Esophagus squamous epithelium (tissue), 5 donors: Measurements from ENCODE around the gene PRKX. TPM values are rescaled to one million over a fixed set of nuclear protein-coding genes. Genes with fewer than 3 reads are reported as not detected.
"Not testable (repeated sequence)": the region's sequence is repeated elsewhere in the genome, so short reads cannot be mapped to it uniquely, and the experiment has no call there.

ENCODE experiments used
- DNase-seq: peaks from one replicate; lab custom pipeline; 2025; lab: John Stamatoyannopoulos, UW
- H3K27ac ChIP-seq, 4 donors: fragments of 200-600 bp; sonication (generic); one replicate each; pipeline ENCODE4 v1.5.1; 2016 to 2019; ENCODE audit warnings: mild to moderate bottlenecking in 1 of 4
- H3K27me3 ChIP-seq, 4 donors: fragments of 200-600 bp; sonication (generic); 1 replicate in 3 of 4; 2 replicates in 1 of 4; pipeline versions ENCODE4 v1.5.1 to v1.6.0; 2017 to 2021; ENCODE audit warnings: antibody characterized with exemption in 1 of 4
- H3K36me3 ChIP-seq, 3 donors: fragments of 200-600 bp; sonication (generic); one replicate each; pipeline ENCODE4 v1.5.1; 2016 to 2019
- H3K4me1 ChIP-seq, 3 donors: fragments of 200-600 bp; sonication (generic); one replicate each; pipeline ENCODE4 v1.5.1; 2017 to 2019
- H3K4me3 ChIP-seq, 4 donors: fragments of 200-600 bp; sonication (generic); 1 replicate in 3 of 4; 2 replicates in 1 of 4; pipeline ENCODE4 v1.5.1; 2016 to 2019; ENCODE audit warnings: mild to moderate bottlenecking in 2 of 4, moderate library complexity in 1 of 4
- H3K9me3 ChIP-seq, 3 donors: fragments of 200-600 bp; sonication (generic); one replicate each; pipeline ENCODE4 v1.5.1; 2016 to 2019
- CTCF ChIP-seq, 6 experiments: fragments of 450-650 bp in 4 of 6; fragments of 200-600 bp in 2 of 6; sonication (generic) in 2 of 6; IDR thresholded peaks; one replicate each; pipeline ENCODE4 v1.5.1; 2016 to 2019; ENCODE audit warnings: antibody characterized with exemption in 6 of 6, mild to moderate bottlenecking in 4 of 6, moderate library complexity in 4 of 6
- POLR2A ChIP-seq, 4 donors: fragments of 450-650 bp; IDR thresholded peaks; one replicate each; pipeline ENCODE4 v1.6.1; 2017; ENCODE audit warnings: antibody characterized with exemption in 4 of 4, mild to moderate bottlenecking in 4 of 4, moderate library complexity in 3 of 4
- WGBS, 2 donors: methylation state at CpG; one replicate each; pipeline ENCODE4 v1.1.5; 2018; 5-methylcytosine and 5-hydroxymethylcytosine counted together
- intact Hi-C: fragments of 100-400 bp; cut with DNase I; formaldehyde crosslinking; loops from one replicate; pipeline ENCODE4 v1.15.0; 2022
- total RNA-seq, 4 donors: library from RNA; depleted of rRNA; stranded (reverse); fragments of >200 nt; gene quantifications; one replicate each; pipeline ENCODE4 v1.1.0, GENCODE V29; 2016
- donor health status: DM: yes; HTN: yes; CAD: no.

PRKX gene
- total RNA-seq, 4 donors from 2014 or later: 27.8 to 56.0 (median 34.5) TPM

- intact Hi-C loops: no loop called here
- WGBS, 2 donors: 46% methylated on average over 11 of the region's 11 CpGs
Measured at GRCh38 chrX:3717742-3718420, 4.4 kb upstream of the PRKX start.

GRCh38 chrX:3715921-3716320 is 2.5 kb upstream of the PRKX start:
- Histone ChIP-seq H3K27ac (no peak overlapping the region), H3K9me3 (no peaks in the 10 kb centered on the region), H3K4me1 (peaks cover 0 to 17% (median 5%) of the 10 kb centered on the region in 3 donors), H3K27me3 (no peaks in the 10 kb centered on the region), H3K4me3 (no peak overlapping the region), H3K36me3 (no peaks in the 10 kb centered on the region)
- no peak for DNase-seq
- 60 to 72% methylated on average over 3 of the region's 3 CpGs for WGBS, 2 donors
- no peak for TF ChIP-seq CTCF (IDR thresholded peaks at IDR 0.05)
- TF ChIP-seq POLR2A (IDR thresholded peaks at IDR 0.05): no peak
- intact Hi-C loops: no loop called here

More at GRCh38 chrX:3717742-3718420, 4.4 kb upstream of the PRKX start:
- H3K36me3 ChIP-seq: no peaks in the 10 kb centered on the region
- no peak for DNase-seq
- H3K27me3 ChIP-seq: no peaks in the 10 kb centered on the region
- H3K4me3 ChIP-seq: no peak overlapping the region
- no peak for TF ChIP-seq CTCF (IDR thresholded peaks at IDR 0.05)
- TF ChIP-seq POLR2A (IDR thresholded peaks at IDR 0.05): no peak
- no peaks in the 10 kb centered on the region for H3K9me3 ChIP-seq
- H3K27ac ChIP-seq: no peak overlapping the region
- H3K4me1 ChIP-seq: peaks cover 0 to 9% (median 0%) of the 10 kb centered on the region in 3 donors

GRCh38 chrX:3714706-3715479 is 1.4 kb upstream of the PRKX start:
- H3K36me3 ChIP-seq, H3K27me3 ChIP-seq, H3K27ac ChIP-seq, H3K9me3 ChIP-seq, intact Hi-C loops, DNase-seq, H3K4me3 ChIP-seq: not testable (repeated sequence)
- H3K4me1 ChIP-seq: peaks cover 0 to 27% (median 13%) of the 10 kb centered on the region in 3 donors
- 85% methylated on average over 15 of the region's 38 CpGs; no CpG with 5 or more reads in 1 of the 2 donors for WGBS, 2 donors

- intact Hi-C loops: no loop called here
- Histone ChIP-seq H3K27me3 (no peaks in the 10 kb centered on the region), H3K9me3 (no peaks in the 10 kb centered on the region), H3K27ac (peak overlapping the region; percentile 89 to 92 (median 91)), H3K36me3 (no peaks in the 10 kb centered on the region), H3K4me1 (peaks cover 0 to 31% (median 13%) of the 10 kb centered on the region in 3 donors), H3K4me3 (peak overlapping the region; percentile 69 to 95 (median 80))
- DNase-seq: peak; percentile 4
- WGBS, 2 donors: 0% methylated on average over 4 to 7 of the region's 15 CpGs
- TF ChIP-seq CTCF (IDR thresholded peaks at IDR 0.05) (no peak), POLR2A (IDR thresholded peaks at IDR 0.05) (no peak)
Measured at GRCh38 chrX:3713937-3714434, 537 bp upstream of the PRKX start.

- intact Hi-C loops: no loop called here
- Histone ChIP-seq H3K36me3 (no peaks in the 10 kb centered on the region), H3K4me1 (peaks cover 0 to 31% (median 13%) of the 10 kb centered on the region in 3 donors), H3K27ac (peak overlapping the region; percentile 89 to 92 (median 91)), H3K9me3 (no peaks in the 10 kb centered on the region), H3K4me3 (peak overlapping the region; percentile 69 to 95 (median 80)), H3K27me3 (no peaks in the 10 kb centered on the region)
- DNase-seq: no peak
- TF ChIP-seq POLR2A (IDR thresholded peaks at IDR 0.05) (no peak), CTCF (IDR thresholded peaks at IDR 0.05) (no peak)
- no CpG with 5 or more reads among the region's 38 CpGs for WGBS, 2 donors
Measured at GRCh38 chrX:3712870-3713224, 602 bp downstream of the PRKX start.
